ENCODE data around the gene SET. TPM values are rescaled to one million over a fixed set of nuclear protein-coding genes. Genes with fewer than 3 reads are reported as not detected.
A peak's percentile ranks its signal among the peaks of the same experiment; 100 is the strongest.

Gene SET
- total and polyA plus RNA-seq, 2 donors (not counting 1 experiment from before 2014, with no cell fraction given): 54.9 to 309 TPM

DNA sequence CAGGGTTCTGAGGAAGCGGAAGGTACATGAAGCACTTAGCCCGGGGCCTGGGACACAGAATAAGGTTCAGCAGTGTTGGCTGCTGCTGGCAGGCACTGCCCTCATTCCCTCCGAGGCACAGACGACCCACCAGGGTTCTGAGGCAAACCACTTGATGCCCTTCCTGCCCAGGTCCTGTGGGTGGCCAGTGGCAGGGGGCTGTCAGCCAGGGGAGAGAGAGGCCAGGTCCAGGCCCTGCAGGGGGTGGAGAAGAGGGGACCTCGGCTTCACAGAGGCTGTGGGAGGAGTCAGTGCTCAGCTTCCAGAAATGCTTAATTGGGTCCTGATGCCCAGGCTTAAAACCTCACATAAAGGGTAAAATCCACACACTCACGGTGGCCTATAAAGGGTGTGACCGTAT is 39.3 kb downstream of the SET start:
- no peak overlapping the region for H3K9ac ChIP-seq (ENCODE audit: low read length)
- H3K4me3 Mint-ChIP-seq: no peak overlapping the region
- peaks cover 20% of the 10 kb centered on the region for H3K4me1 Mint-ChIP-seq
- H3K36me3 ChIP-seq (replicated peaks in 1 of 2; ENCODE audit: control extremely low read depth in 1 of 2, control insufficient read depth in 1 of 2, extremely low read depth in 1 of 2, insufficient read depth in 2 of 2, low read length in 1 of 2): peaks cover 0 to 13% of the 10 kb centered on the region in 2 experiments
- H3K9me3 Mint-ChIP-seq (ENCODE audit: insufficient read depth): no peaks in the 10 kb centered on the region
- H2AFZ ChIP-seq (ENCODE audit: insufficient read depth, low read depth, low read length, poor library complexity, severe bottlenecking): no peak overlapping the region
- CTCF ChIA-PET: interaction anchor here (0.6 kb wide), 1 partner anchor 898 kb away, joined by 3 read pairs; the partner anchor contains the start of gene NTMT1
- H3K4me1 ChIP-seq (ENCODE audit: control insufficient read depth in 2 of 2, insufficient read depth in 2 of 2, low read length in 2 of 2): peaks cover 11 to 15% of the 10 kb centered on the region in 2 donors
- no peaks in the 10 kb centered on the region for H4K20me1 ChIP-seq (ENCODE audit: control insufficient read depth, insufficient read depth, low read length, poor library complexity, severe bottlenecking)
- no peak for ATAC-seq (ENCODE audit: low read depth)
- H3K27me3 ChIP-seq (replicated peaks in 1 of 4; ENCODE audit: control extremely low read depth in 1 of 4, control insufficient read depth in 3 of 4, insufficient read depth in 4 of 4, low read length in 3 of 4): no peaks in the 10 kb centered on the region
- H3K27me3 Mint-ChIP-seq: no peaks in the 10 kb centered on the region
- POLR2A ChIA-PET: no interaction called here
- no peak overlapping the region for H3K27ac Mint-ChIP-seq
- no peak for DNase-seq
- intact Hi-C loops (cut with micrococcal nuclease): no loop called here
- no peak overlapping the region for H3K4me2 ChIP-seq (replicated peaks; ENCODE audit: low read depth, low read length, poor library complexity, severe bottlenecking)
- H3K79me2 ChIP-seq (ENCODE audit: control insufficient read depth, insufficient read depth, low read length): peaks cover 8% of the 10 kb centered on the region
- H3K27ac ChIP-seq (ENCODE audit: low read length in 2 of 2): no peak overlapping the region
- TF ChIP-seq, protein P1, sequence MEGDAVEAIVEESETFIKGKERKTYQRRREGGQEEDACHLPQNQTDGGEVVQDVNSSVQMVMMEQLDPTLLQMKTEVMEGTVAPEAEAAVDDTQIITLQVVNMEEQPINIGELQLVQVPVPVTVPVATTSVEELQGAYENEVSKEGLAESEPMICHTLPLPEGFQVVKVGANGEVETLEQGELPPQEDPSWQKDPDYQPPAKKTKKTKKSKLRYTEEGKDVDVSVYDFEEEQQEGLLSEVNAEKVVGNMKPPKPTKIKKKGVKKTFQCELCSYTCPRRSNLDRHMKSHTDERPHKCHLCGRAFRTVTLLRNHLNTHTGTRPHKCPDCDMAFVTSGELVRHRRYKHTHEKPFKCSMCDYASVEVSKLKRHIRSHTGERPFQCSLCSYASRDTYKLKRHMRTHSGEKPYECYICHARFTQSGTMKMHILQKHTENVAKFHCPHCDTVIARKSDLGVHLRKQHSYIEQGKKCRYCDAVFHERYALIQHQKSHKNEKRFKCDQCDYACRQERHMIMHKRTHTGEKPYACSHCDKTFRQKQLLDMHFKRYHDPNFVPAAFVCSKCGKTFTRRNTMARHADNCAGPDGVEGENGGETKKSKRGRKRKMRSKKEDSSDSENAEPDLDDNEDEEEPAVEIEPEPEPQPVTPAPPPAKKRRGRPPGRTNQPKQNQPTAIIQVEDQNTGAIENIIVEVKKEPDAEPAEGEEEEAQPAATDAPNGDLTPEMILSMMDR (IDR thresholded peaks at IDR 0.05): no peak
- TF ChIP-seq EZH2 (IDR thresholded peaks at IDR 0.05; ENCODE audit: borderline replicate concordance, insufficient read depth, low read depth, low read length, poor library complexity, severe bottlenecking): no peak
- H3K9me3 ChIP-seq (ENCODE audit: control extremely low read depth in 1 of 3, control insufficient read depth in 2 of 3, insufficient read depth in 1 of 3, low read length in 2 of 3): no peaks in the 10 kb centered on the region
- no peak overlapping the region for H3K4me3 ChIP-seq (ENCODE audit: control extremely low read depth in 1 of 5, extremely low read depth in 1 of 5, insufficient read depth in 1 of 5, low read depth in 2 of 5, low read length in 4 of 5)
- WGBS (ENCODE audit: insufficient coverage): 90% methylated on average over 6 of the region's 7 CpGs

DNA sequence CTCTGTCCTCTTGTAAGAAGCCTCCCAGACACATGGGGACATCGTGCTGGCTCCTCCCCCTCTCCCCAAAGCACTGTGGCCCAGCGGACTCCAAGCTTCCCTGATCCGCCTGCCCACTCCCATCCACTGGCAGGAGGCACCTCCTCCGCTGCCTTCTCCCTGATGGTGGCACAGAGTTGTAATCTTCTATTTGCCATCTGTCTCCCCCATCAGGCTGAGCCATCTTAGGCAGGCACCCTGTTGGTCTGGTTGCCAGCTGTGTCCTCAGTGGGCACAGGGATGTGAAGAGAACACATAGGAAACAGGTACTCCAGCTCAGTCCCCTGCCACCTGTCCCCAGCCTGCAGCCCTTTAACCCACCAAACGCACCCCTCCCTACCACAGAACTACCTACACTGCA is 40.3 kb downstream of the SET start:
- TF ChIP-seq, protein P1 (IDR thresholded peaks at IDR 0.05): no peak
- no peak for TF ChIP-seq EZH2 (IDR thresholded peaks at IDR 0.05; ENCODE audit: borderline replicate concordance, insufficient read depth, low read depth, low read length, poor library complexity, severe bottlenecking)
- no peaks in the 10 kb centered on the region for H3K9me3 ChIP-seq (ENCODE audit: control extremely low read depth in 1 of 3, control insufficient read depth in 2 of 3, insufficient read depth in 1 of 3, low read length in 2 of 3)
- H3K4me1 ChIP-seq (ENCODE audit: control insufficient read depth in 2 of 2, insufficient read depth in 2 of 2, low read length in 2 of 2): peaks cover 8 to 10% of the 10 kb centered on the region in 2 donors
- WGBS (ENCODE audit: insufficient coverage): 95% methylated on average over 2 of the region's 5 CpGs
- Mint-ChIP-seq H3K9me3 (ENCODE audit: insufficient read depth) (no peaks in the 10 kb centered on the region), H3K27ac (no peak overlapping the region), H3K4me1 (peaks cover 13% of the 10 kb centered on the region), H3K27me3 (no peaks in the 10 kb centered on the region), H3K4me3 (no peak overlapping the region)
- DNase-seq (peak; percentile 7), ATAC-seq (ENCODE audit: low read depth) (no peak)
- H3K4me2 ChIP-seq (replicated peaks; ENCODE audit: low read depth, low read length, poor library complexity, severe bottlenecking): no peak overlapping the region
- no peak overlapping the region for H2AFZ ChIP-seq (ENCODE audit: insufficient read depth, low read depth, low read length, poor library complexity, severe bottlenecking)
- no peaks in the 10 kb centered on the region for H4K20me1 ChIP-seq (ENCODE audit: control insufficient read depth, insufficient read depth, low read length, poor library complexity, severe bottlenecking)
- no peak overlapping the region for H3K4me3 ChIP-seq (ENCODE audit: control extremely low read depth in 1 of 5, extremely low read depth in 1 of 5, insufficient read depth in 1 of 5, low read depth in 2 of 5, low read length in 4 of 5)
- no peaks in the 10 kb centered on the region for H3K27me3 ChIP-seq (replicated peaks in 1 of 4; ENCODE audit: control extremely low read depth in 1 of 4, control insufficient read depth in 3 of 4, insufficient read depth in 4 of 4, low read length in 3 of 4)
- H3K9ac ChIP-seq (ENCODE audit: low read length): no peak overlapping the region
- H3K36me3 ChIP-seq (replicated peaks in 1 of 2; ENCODE audit: control extremely low read depth in 1 of 2, control insufficient read depth in 1 of 2, extremely low read depth in 1 of 2, insufficient read depth in 2 of 2, low read length in 1 of 2): peaks cover 0 to 15% of the 10 kb centered on the region in 2 experiments
- intact Hi-C loops (cut with micrococcal nuclease): no loop called here
- H3K79me2 ChIP-seq (ENCODE audit: control insufficient read depth, insufficient read depth, low read length): peaks cover 3% of the 10 kb centered on the region
- ChIA-PET CTCF (no interaction called here), POLR2A (no interaction called here)
- no peak overlapping the region for H3K27ac ChIP-seq (ENCODE audit: low read length in 2 of 2)

Measured in B cell (primary cell).